HEK293T (cell line): Measurements from ENCODE around the gene CBLB.

ENCODE experiments used
- ARNT ChIP-seq: fragments of 450-650 bp; IDR thresholded peaks from 2 replicates; pipeline ENCODE4 v1.6.1; 2017; ENCODE audit warnings: mild to moderate bottlenecking
- BHLHE40 ChIP-seq: fragments of 450-650 bp; IDR thresholded peaks from 2 replicates; pipeline ENCODE4 v1.6.1; 2016; ENCODE audit warnings: mild to moderate bottlenecking, moderate library complexity, borderline replicate concordance
- CTBP1 ChIP-seq: fragments of 450-650 bp; IDR thresholded peaks from 2 replicates; pipeline ENCODE4 v1.6.1; 2016; ENCODE audit warnings: borderline replicate concordance
- FOXM1 ChIP-seq: fragments of 450-650 bp; IDR thresholded peaks from 2 replicates; pipeline ENCODE4 v1.6.1; 2017; ENCODE audit warnings: mild to moderate bottlenecking, borderline replicate concordance
- HDGF ChIP-seq: fragments of 450-650 bp; IDR thresholded peaks from 2 replicates; pipeline ENCODE4 v1.6.1; 2017; ENCODE audit warnings: antibody characterized with exemption, borderline replicate concordance
- NFRKB ChIP-seq: fragments of 450-650 bp; IDR thresholded peaks from 2 replicates; pipeline ENCODE4 v1.6.1; 2016; ENCODE audit warnings: mild to moderate bottlenecking, moderate library complexity
- SP1 ChIP-seq: fragments of 450-650 bp; IDR thresholded peaks from 2 replicates; pipeline ENCODE4 v1.6.1; 2017
- TARDBP ChIP-seq: fragments of 450-650 bp; IDR thresholded peaks from 2 replicates; pipeline ENCODE4 v1.6.1; 2016
- ZNF384 ChIP-seq: fragments of 450-650 bp; IDR thresholded peaks from 2 replicates; pipeline ENCODE4 v1.6.1; 2016
- TF ChIP-seq, protein P1 (sequence below): fragments of 450-650 bp; IDR thresholded peaks from 2 replicates; pipeline ENCODE4 v1.6.1; 2016

GRCh38 chr3:105802118-105802706, 66.6 kb downstream of the CBLB start:
- TF ChIP-seq CTBP1 (no peak), HDGF (no peak), ARNT (no peak), SP1 (no peak), BHLHE40 (no peak), FOXM1 (no peak), NFRKB (no peak), TARDBP (no peak), ZNF384 (no peak)
- TF ChIP-seq, protein P1, sequence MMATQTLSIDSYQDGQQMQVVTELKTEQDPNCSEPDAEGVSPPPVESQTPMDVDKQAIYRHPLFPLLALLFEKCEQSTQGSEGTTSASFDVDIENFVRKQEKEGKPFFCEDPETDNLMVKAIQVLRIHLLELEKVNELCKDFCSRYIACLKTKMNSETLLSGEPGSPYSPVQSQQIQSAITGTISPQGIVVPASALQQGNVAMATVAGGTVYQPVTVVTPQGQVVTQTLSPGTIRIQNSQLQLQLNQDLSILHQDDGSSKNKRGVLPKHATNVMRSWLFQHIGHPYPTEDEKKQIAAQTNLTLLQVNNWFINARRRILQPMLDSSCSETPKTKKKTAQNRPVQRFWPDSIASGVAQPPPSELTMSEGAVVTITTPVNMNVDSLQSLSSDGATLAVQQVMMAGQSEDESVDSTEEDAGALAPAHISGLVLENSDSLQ, result no peak
